AG04450 (cell line): ENCODE data around the gene ZNF329. TPM values are rescaled to one million over a fixed set of nuclear protein-coding genes. Genes with fewer than 3 reads are reported as not detected.

Experiments used
- CTCF ChIA-PET: fragments of 300-600, 350-600 bp; formaldehyde crosslinking; extraction: SDS; loops from one replicate; lab custom pipeline; 2022; ENCODE audit warnings: antibody characterized with exemption, inconsistent platforms; lab: Charles Lee
- POLR2A ChIA-PET: fragments of 350-600 bp; formaldehyde crosslinking; extraction: SDS; loops from one replicate; lab custom pipeline; 2021; ENCODE audit warnings: antibody characterized with exemption, inconsistent platforms; lab: Yijun Ruan, JAX
- DNase-seq: peaks from one replicate; pipeline ENCODE4 v3.0.0-alpha.2; 2011; ENCODE audit warnings: low read depth, low spot score
- H3K27ac ChIP-seq: one replicate; pipeline ENCODE4 v1.5.1; 2012; ENCODE audit warnings: low read depth, low read length, control low read depth
- H3K27me3 ChIP-seq: one replicate; pipeline ENCODE4 v1.6.0; 2012; ENCODE audit warnings: low read length; ENCODE audit not compliant: control insufficient read depth, insufficient read depth
- H3K4me3 ChIP-seq: 2 replicates; pipeline ENCODE4 v1.5.1; 2011; ENCODE audit warnings: mild to moderate bottlenecking, low read depth, low read length, control low read depth
- H3K9me3 ChIP-seq: 2 replicates; pipeline ENCODE4 v1.5.1; 2012; ENCODE audit warnings: low read length; ENCODE audit not compliant: control insufficient read depth, insufficient read depth
- CTCF ChIP-seq: IDR thresholded peaks from 2 replicates; pipeline ENCODE4 v1.5.1; 2011; ENCODE audit warnings: low read depth, low read length, control low read depth, inconsistent platforms
- polyA plus RNA-seq: library from polyadenylated mRNA; depleted of rRNA; stranded (reverse); fragments of >200 nt; gene quantifications from 2 replicates; pipeline ENCODE4 v1.2.3, GENCODE V29; 2011

Gene ZNF329
- polyA plus RNA-seq, 1 experiment, result 10.2 TPM

DNA sequence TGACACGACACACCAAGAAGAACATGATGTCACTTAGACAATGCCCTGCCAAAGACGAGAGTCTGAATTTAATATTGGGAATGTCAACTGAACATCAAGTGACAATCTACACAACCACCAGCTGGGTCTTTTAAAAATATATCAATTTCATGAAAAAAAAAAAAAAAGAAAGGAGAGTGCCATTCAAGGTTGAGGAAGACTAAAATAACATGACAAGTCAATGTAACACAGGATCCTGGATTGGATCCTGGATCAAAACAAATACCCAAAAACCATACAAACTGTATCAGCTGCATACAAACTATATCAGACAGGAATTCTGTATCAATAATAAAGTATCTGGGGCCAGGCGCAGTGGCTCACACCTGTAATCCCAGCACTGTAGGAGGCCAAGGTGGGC is 4.7 kb downstream of the ZNF329 start:
- no peak overlapping the region for H3K27ac ChIP-seq
- no peak for TF ChIP-seq CTCF
- no peak for DNase-seq
- no peaks in the 10 kb centered on the region for H3K27me3 ChIP-seq
- H3K9me3 ChIP-seq, result peaks cover 61% of the 10 kb centered on the region
- no peak overlapping the region for H3K4me3 ChIP-seq
- ChIA-PET POLR2A (no interaction called here), CTCF (no interaction called here)

DNA sequence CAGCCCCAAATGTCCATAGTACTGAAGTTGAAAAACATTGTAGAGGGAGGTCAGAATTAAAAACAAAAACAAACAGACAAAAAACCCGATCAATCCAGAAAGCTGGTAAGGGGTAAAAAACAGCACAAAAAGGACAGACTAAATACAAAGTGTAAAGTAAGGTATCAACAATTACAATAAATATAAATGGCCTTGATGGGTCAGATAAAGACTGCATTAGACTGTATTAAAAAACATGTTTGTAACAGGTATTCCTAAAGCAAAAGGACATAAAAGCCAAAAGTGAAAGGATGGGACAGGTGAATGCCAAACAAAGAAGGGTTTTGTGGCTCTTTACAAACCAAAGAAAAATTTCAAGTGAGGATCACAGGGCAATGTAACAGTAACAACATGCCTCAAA is 16.3 kb downstream of the ZNF329 start:
- no peak for DNase-seq
- no peak overlapping the region for H3K27ac ChIP-seq
- no peak overlapping the region for H3K4me3 ChIP-seq
- peaks cover 85% of the 10 kb centered on the region for H3K9me3 ChIP-seq
- no peaks in the 10 kb centered on the region for H3K27me3 ChIP-seq
- ChIA-PET POLR2A (no interaction called here), CTCF (no interaction called here)
- TF ChIP-seq CTCF, result no peak

DNA sequence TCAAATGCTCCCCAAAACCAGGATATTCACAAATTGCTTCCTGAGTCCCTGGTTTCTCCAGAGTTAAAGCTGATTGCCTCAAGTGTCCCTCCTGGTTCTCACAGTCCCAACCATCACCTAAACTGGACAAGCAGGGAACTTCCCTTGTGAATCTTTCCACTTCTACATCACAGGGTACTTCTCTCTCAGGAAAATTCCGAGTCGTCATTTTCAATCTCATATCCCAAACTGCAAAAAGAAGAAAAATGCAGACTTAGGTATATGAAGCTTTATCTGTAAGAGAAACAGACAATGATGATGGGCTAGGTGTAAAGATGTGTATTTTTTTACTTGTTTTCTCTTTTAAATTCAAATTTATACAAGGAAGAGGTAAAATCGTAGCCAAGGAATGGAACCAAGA is 21.3 kb downstream of the ZNF329 start:
- Histone ChIP-seq H3K27me3 (no peaks in the 10 kb centered on the region), H3K27ac (no peak overlapping the region), H3K9me3 (peaks cover 93% of the 10 kb centered on the region), H3K4me3 (no peak overlapping the region)
- ChIA-PET POLR2A (no interaction called here), CTCF (no interaction called here)
- no peak for TF ChIP-seq CTCF
- DNase-seq, result no peak

GRCh38 chr19:58128041-58128685 is 22.4 kb downstream of the ZNF329 start:
- TF ChIP-seq CTCF, result no peak
- peaks cover 94% of the 10 kb centered on the region for H3K9me3 ChIP-seq
- CTCF ChIA-PET, result no interaction called here
- no peak for DNase-seq
- H3K27me3 ChIP-seq, result no peaks in the 10 kb centered on the region
- no peak overlapping the region for H3K27ac ChIP-seq
- no peak overlapping the region for H3K4me3 ChIP-seq
- POLR2A ChIA-PET, result no interaction called here

GRCh38 chr19:58123354-58123753 is 27.2 kb downstream of the ZNF329 start:
- POLR2A ChIA-PET, result no interaction called here
- DNase-seq, result no peak
- peaks cover 77% of the 10 kb centered on the region for H3K9me3 ChIP-seq
- TF ChIP-seq CTCF, result no peak
- CTCF ChIA-PET, result no interaction called here
- H3K27me3 ChIP-seq, result no peaks in the 10 kb centered on the region
- no peak overlapping the region for H3K4me3 ChIP-seq
- no peak overlapping the region for H3K27ac ChIP-seq
